ELF-1 (cell line): ENCODE measurements around the gene ARHGAP40.

Experiments
- DNase-seq: peaks from one replicate; pipeline ENCODE4 v3.0.0-alpha.2; 2016; ENCODE audit warnings: low read depth, low spot score

Gene ARHGAP40

DNA sequence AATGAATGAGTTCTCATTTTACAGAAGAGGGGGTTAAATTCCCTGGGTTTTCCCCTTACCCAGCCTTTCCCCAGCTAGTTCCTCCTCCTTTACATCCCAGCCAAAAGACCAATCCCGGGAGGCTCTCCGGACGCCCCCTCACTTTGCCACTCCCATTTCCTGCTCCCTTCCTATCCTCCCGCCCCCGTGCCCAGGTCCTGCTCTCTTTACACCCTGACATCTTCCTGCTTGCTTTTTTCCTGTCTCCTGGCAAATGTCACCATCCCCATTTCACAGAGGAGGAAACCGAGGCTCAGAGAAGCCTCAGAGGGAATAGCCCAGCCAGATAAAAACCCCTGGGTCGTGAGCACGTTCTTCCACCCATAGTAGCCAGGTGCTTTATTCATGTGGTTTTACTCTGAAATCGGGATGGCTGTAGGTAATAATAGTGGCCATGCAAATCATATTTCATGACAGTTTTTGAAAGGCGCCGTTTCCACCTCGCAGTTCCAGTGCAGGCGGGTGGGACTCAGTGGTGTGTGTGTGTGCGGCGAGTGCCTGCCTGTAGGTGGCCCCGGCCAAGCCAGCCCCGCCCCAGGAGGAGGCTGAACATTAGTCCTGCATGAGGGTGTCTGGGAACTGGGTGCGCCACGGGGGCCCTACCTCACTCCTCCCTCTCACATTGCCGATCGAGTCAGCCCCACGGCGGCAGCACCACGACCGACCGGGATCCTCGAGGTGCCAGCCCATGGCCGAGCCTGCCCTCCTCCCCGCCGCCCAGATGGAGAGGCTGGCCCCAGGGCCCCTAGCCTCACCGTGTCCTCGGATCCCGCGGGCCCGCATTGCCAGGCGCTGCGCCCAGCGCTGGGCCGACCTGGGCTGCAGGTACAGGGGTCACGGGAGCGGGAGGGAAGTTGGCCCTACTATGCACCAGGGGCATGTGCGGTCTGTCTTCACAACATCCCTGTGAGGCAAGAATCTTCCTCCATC, at the start of gene ARHGAP40:
ARHGAP40 (plus strand) TSS at position 594 of the 969 bp plus-strand sequence.
- peak; percentile 74 for DNase-seq

DNA sequence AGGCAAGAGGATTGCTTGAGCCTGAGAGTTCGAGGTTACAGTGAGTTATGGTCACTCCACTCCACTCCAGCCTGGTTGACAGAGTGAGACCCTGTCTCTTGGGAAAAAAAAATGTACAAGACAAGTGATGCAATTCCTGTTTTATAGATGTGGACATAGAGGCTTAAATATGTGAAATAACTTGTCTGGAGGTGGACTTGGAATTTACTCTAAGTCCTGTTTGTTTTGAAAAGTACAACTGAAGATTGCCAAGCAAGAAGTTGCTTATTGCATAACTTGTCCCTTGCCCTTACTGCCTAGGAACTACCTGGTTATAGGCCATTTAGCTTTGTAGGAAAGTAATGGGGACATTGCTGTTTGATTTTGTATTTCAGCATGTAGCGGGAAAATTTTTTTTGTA, 46.6 kb upstream of the ARHGAP40 start:
- no peak for DNase-seq

DNA sequence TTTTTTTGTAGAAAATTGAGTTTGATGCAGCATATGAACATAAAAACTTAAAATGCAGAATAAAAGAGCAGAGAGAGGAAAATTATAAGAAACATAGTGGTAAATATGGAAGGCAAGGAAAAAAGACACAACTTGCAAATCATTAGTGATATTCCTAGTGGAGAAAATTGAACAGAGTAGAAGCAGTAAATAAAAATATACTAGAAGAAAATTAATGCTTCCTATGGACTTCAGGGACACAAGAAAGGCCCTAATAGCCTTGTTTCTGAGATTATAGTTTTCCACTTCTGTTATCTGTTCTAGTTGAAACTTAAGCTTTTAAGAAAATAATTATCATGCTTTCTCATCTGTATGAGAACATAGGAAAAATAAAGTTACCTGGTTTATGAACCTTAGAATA, 46.2 kb upstream of the ARHGAP40 start:
- no peak for DNase-seq

DNA sequence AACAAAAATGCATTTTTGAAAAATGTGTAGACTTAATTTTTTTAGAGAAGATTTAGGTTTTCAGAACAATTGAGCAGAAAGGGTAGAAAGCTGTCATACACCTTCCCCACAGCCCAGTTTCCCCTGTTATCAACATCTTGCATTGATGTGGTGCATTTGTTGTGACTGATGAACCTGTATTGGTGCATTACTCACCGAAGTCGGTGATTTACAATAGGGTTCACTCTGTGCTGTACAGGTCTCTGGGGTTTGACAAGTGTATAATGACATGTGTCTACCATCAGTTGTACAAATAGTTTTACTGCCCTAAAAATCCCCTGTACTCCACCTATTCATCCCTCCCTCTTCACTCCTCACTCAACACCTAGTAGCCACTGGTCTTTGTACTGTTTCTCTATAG, 44.4 kb upstream of the ARHGAP40 start:
- no peak for DNase-seq

DNA sequence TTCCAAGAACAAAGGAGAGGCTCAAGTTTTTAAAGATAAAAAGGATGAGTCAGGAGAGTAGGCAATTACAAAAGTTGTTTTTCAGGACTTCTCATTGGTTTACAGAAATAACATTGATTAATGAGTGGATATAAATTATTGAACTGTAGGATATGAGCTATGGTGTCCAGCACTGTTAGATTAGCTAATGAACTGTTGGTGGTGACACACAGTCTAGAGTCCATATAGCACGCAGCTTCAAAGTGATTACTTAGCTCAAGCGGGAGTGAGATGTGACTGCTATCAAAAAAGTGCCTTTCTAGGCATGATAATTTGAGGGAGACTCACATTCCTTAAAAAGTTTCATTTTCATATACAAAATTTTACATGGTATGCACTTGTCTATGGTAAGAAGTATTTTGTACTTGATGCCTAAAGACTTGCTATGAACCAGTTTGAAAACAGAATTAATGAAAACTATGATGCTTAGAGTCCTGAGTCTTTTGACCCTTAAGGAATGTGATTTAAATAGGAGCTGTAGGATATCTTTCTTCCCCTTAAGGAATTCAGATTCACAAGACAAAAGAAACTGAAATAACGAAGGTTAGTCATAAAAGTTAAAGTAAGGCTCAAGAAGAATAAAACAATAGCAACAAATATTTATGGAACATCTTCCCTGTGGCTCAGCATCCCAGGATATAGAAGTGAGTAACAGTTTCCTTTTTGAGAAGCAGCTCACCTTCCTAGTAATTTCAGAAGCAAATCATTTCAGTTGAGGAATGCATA, 42.8 kb upstream of the ARHGAP40 start:
- DNase-seq = no peak

DNA sequence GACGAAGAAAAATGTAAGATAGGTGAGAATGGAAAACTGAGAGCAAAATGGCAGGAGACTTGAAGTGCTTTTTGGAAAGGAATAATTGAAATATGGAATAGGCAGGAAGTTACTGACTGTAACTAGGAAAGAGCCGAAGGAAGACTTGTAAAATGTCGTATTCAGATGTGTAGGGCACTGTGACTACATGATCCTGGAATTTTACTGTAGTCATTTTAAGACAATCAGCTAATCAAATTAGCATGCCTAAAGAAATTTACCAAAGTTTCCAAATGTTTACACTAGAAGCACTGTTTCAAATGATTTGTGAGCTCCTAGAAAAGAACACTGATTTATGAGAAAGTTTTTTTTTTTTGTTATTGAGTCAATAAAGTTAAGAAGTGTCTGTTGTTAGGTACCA, 41.8 kb upstream of the ARHGAP40 start:
- no peak for DNase-seq

DNA sequence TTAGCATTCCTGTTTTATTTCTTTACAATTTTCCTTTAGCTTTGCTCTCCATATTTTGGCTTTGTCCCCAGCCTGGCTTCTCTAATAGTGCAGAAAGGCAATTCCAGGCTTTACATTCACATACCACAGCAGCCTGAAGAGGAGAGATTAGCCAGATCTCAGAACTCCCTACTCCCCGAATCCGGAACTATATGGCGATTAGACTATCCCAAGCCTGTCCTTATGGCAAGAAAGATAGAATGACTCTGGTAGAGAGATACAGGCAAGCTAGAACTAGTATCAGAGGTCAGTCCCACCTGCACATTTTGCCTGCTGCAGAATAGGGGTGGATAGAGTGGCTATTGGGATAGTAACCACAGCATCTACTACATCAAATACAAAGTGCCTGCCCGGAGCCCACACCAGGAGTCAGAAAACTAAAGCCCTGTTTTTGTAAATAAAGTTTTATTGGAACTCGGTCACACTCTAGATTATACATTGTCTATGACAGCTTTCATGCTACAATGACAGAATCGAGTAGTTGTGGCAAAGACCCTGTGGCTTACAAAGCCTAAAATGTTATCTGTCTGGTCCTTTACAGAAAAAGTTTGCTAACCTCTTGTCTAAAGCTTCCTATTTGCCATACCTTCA, 37.7 kb upstream of the ARHGAP40 start:
- no peak for DNase-seq

DNA sequence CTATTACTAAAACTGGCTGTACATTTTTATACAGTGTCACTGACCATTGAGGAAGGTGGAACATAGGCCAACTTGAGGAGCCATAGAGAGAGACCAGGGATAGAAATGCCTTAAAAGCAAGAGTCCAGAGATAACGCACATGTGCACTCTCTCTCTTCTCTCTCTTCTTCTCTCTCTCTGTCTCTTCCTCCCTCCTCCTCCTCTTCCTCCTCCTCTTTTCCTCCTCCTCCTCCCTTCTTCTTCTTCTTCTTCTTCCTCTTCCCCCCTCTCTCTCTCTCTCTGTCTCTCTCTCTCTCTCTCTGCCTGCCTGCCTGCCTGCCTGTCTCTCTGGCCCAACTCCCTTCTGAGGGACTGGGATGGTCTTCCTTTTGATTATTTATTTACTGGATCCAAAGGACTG, 36.9 kb upstream of the ARHGAP40 start:
- no peak for DNase-seq

DNA sequence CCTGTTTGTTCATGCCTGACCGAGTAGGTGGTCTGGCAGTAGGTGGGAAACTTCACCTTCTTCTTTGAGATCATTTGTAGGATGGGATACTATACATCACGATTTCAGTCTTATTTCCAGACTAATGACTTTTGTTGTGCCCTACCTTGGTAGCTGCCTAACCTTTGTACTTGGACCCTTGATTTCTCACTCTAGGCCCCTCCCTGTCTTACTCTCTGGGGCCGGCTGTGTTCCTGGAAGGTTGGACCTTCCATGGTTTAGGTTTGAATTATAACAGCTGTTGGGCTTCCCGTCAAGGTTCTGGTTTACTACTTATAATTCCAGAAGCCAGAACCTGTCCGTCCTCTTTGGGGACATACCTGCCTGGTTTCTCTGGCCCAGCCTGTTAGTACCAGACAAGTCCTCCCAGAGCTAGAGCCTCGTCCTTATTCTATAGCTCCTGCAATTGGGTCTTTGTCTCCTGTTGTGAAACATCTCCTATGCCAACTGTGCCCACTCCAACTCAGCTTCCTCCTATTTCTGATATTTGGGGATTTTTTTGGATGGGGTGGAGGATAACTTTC, 35.5 kb upstream of the ARHGAP40 start:
- DNase-seq = peak; percentile 13

DNA sequence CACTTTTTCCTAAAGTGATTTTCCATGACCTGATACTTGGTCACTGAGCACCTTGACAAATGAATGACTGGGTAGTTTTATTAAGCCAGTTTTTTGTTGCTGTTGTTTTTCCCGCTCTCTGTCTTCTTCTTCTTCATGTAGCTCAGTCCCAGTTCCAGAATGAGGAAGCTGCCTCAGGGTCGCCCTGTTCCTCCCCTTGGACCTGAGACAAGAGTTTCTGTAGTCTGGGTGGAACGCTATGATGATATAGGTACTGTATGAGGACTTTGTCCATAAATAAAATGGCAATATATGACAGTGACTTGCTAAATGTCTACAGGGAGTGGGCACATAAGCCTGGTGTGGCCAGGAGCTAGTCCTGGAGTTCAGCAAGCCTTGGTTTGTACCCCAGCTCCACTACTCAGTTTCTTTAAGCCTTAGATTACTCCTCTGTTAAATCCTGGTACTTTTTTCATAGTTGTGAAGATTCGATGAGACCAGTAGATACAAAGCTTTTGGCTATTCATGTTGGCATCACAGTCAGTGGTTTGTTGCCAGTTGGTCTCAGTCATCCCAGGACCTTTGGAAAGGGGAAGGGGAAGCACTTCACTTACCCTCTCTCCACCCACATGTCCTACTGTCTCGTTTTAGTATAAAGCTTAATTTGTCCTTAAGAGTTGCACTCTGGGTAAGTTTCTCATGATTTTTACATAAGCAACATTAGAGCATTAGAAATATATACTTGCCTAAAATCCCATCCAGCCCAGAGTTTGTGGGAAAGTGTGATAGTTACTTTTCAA, 31.7 kb upstream of the ARHGAP40 start:
- DNase-seq = no peak

DNA sequence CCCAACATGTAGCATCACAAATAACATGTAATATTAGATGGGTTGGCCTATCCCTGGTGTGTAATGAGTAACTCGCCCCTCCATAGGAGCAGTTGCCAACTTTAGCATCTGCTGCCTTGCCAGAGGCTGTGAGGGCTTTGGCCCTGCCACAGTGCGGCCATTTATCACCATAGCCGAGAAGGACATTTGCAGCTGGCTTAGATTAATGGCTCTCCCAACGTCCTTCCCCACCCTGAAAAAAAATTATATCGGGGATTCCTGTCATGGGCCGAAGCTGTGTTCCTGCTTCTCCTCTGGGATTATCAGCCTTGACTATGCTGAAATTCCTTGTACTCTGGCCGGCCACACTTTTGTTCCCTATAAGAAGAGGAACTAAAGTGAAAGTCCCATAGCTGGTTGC, 28.2 kb upstream of the ARHGAP40 start:
- no peak for DNase-seq

DNA sequence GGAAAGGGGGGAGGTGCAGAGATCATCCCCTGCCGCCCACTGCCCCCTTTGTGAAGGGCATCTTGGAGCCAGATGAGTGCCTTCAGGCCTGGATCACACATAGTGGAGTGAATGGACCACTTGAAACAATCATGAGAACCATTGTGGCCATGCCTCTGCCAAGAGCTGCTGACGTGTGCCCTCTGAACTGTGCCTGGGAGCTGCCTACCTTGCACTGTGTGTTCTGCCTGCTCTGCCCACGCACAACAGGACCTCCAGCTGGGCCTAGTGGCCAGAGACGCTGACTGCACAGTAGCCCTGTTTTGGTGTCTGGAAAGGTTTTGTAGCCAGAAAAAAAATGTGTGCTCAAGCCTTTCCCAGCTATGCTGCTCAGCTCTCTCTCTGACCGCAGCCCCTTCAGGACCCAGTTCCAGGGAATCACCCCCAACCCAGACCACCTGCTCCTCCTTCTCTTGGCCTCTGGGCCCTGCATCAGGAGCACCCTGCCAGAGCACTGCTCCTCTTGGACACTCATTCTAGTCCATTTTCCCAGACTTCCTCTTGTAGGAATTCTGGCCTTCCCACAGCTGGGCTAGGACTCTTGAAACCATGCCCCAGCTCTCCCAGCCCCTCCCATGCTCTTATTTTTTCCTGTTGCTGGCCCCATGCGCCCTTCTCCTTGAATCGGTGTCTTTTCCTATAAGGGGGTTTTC, 22.2 kb upstream of the ARHGAP40 start:
- no peak for DNase-seq

DNA sequence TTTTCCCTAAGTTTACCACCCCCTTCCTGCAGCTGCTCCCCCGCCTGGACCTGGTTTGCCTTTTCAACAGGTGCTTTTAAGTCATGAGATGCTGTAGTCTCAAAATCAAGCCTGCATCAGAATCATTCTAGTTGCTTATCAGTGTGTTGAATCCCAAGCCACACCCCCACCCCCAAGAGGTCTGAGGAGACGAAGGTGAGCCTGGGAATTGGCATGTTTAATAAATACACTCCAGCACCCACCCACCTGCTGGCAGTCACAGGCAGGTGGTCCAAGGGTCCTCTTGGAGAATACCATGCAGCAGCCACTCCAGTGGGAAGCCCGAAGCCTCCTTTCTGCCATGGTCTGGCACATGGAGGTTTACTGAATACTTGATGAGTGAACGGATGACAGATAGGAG, 21.7 kb upstream of the ARHGAP40 start:
- DNase-seq = no peak

DNA sequence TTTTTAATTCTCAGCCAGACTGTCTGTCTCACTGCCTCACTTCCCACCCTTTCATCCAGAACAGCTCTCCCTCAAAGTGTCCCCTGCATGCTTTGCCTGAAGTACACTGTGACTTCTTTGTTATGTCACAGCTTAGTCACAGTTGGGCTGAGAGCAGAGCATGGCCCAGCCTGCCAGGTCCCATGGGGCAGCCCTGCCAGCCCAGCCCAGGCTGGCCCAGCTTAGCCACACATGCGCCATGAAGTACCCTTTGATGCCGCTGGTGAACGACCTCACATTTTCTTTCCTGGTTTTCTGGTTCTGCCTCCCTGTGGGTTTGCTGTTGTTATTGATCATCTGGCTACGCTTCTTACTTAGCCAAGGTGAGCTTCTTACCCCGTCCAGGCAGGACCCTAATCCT, 20.6 kb upstream of the ARHGAP40 start, which contains the start of gene ADIG:
ADIG (plus strand) TSS at position 185 of the 400 bp plus-strand sequence; CDS start at position 239, 54 bp downstream.
- peak; percentile 54 for DNase-seq

DNA sequence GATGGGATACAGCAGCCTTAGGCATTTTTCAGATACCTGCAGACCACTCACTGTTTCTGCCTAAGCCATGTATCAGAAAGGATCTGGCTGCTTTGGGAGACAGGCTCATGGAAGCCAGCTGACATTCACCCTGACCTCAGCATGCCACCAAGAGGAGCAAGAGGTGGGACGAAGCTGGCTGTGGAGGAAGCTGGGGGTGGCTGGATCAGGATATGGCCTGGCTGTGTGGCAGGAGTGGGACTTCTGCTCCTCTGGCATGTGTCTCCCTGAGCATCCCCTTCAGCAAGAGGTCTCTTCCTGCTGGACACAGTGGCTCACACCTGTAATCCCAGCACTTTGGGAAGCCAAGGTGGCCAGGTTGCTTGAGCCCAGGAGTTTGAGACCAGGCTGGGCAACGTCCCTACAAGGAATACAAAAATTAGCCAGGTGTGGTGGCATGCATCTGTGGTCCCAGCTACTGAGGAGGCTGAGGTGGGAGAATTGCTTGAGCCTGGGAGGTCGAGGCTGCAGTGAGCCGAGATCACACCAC, 19.7 kb upstream of the ARHGAP40 start:
- DNase-seq = peak; percentile 48

DNA sequence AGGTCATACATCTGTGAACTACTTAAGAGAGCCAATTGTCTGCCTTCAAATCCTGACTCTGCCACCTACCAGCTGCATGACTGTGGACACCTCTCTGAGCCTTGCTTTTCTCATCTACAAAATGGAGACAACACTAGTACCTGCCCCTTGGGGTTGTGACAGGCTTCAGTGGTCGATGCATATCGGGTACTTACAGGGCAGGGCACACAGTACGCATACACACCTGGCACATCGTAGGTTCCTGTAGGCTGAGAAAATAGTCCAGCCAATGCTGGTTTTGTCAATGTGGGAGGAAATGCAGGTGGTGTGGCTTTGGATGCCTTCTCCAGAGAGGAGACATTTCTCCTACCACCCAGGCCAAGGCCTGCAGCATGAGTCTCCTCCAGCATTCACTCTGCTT, 18.3 kb upstream of the ARHGAP40 start:
- DNase-seq = no peak

DNA sequence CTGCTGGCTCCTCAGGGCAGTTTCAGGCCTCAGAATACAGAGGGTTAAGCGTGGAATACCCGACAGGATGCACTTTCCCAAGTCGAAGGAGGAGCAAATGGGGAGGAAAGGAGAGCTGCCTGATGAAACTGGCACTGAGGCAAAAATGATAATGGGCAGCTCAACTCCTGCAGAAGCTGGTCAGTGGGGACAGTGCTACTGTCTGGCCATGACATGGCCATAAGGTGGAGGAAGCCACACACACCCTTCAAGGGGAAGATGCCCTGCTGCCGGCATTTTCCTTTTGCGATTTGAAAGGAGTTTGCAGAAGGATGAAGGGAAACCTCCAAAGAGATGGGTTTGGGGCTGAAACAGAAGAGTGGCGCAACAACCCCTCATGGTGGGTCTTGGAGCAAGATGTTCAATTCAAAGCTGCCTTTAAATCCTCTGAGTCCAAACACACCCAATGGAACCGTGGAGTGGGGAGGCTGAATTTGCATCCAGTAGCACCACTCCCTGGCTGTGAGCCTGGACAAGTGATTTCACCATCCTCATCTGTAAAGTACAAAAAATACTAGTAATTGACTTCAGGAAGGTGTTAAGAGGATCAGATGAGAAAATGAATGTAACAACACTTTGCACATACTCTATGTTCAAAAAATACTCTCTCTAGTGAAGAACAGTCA, 17.4 kb upstream of the ARHGAP40 start:
- DNase-seq = no peak

DNA sequence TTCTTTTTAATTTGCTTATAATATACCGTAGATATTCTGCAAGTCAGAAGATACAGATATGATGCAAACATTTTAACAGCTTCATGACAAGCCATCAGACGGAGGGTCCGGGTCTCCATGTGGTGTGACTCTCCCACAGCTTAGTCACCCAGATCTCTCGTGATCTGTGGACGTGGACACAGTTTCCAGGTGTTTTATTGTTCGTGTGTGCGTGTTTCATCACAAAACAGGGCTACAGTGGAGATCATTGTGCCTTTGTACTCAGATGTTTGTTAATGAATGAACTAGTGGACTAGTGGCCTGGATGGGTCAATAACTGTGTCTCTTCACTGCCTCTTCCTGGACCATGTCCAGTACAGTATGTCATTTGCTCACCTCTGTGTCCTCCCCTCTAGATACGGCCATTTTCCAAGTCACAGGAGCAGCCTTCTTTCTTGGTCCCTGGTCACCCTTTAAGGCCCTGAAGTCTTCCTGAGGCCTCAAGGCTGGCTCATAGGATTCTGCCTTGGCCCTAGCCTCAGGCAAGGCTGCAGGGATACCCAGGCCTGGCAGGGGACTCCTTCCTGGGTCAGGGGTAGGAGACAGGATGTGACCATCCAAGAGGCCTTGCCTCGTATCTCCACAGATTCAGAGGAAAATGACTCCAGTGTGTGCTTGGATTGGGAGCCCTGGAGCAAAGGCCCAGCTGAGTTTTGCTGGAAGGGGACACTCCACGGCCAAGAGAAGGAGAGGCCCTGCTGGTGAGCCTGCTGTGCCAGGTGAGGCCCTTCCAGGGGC, 16.0 kb upstream of the ARHGAP40 start:
- DNase-seq = no peak

DNA sequence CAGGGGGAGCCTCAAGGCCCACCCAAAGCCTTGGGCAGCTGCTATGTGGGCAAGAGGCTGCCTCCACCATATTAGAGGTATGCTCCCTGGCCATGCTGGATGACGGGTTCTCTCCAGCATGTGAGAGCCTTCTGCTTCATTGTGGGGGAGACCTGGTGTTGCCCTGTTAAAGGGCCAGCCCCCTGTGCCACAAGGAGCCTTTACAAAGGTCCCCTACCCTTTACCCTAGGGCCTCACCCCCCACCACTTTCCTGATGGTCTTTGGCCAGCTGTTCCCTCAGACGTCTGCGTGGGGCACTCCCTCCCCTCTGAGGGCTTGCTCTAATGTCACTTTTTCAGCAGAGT, 15.5 kb upstream of the ARHGAP40 start:
- DNase-seq = no peak
